Measurements from ENCODE around the gene CLDND2.

CLDND2 gene

DNA sequence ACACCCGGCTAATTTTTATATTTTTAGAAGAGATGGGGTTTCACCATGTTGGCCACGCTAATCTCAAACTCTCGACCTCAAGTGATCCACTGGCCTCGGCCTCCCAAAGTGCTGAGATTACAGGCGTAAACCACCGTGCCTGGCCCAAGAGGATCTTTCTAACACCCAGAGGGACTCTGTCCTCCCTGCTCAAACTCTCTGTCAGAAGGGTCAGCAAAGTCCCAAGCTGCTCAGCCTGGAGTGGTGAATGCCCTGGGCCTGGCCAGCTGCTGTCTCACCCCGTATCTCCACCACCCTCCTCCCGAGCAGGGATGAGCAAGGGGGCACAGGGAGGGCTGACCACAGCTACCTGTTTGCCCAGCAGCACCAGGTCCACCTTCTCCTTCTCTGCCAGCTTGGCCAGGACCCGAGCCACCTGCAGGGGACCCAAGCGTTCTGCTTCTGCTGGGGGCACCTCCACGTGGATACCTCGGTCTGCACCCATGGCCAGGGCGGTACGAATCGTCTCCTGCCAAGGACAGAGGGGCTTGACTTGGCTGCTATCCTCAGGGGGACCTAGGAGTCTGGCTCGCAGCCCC lies 15.9 kb downstream of the CLDND2 start:
- no peak overlapping the region for H2AFZ ChIP-seq (ENCODE audit: low read depth, low read length)

DNA sequence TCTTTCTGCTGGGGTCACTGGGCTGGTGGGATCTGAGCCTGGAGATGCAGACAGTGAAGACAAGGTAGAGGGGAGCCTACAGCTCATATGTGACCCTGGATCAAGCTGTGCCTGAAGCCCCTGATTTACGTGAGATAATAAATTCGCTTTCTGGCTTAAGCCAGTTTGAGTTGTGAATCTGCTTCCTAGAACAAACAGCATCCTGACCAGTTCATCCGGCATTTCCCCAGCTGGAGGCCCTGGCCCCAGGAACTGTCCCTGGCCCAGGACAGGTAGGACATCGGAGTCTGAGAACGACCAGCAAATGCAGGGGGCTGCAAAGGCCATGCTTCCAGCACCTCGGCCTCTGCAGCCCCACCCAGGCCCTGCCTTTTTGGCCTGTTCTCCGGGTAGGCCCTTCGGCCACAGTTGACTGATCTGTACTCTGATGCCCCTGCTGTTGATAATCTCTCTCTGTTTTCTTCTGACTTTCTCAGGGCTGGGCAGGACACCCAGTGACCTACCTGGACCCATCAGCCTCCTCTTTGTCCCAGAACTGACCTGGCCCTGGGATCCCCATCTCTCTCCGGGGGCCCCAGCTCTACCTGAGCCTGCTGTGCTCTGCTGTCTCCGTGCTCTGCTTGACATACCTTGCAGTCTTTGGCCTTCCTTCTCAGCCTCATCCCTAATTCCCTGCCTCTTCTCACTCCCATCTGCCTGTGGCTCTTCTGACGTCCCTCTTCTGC lies 17.4 kb downstream of the CLDND2 start:
- Histone ChIP-seq H3K9me3 (ENCODE audit: insufficient read depth, low read length, severe bottlenecking) (no peaks in the 10 kb centered on the region), H4K20me1 (ENCODE audit: insufficient read depth, low read length) (peaks cover 10% of the 10 kb centered on the region), H3K27ac (ENCODE audit: low read length) (no peak overlapping the region), H3K36me3 (ENCODE audit: insufficient read depth, low read length) (peaks cover 44% of the 10 kb centered on the region), H3K9ac (ENCODE audit: low read depth, low read length) (no peak overlapping the region), H3K27me3 (ENCODE audit: insufficient read depth, low read length, poor library complexity) (no peaks in the 10 kb centered on the region), H3K79me2 (ENCODE audit: insufficient read depth, low read length) (no peaks in the 10 kb centered on the region), H3K4me3 (ENCODE audit: low read depth in 1 of 2, low read length in 2 of 2) (no peak overlapping the region), H2AFZ (ENCODE audit: low read depth, low read length) (no peak overlapping the region), H3K4me1 (ENCODE audit: insufficient read depth, low read length) (peaks cover 9% of the 10 kb centered on the region), H3K4me2 (ENCODE audit: insufficient read depth, low read length) (no peak overlapping the region)
- TF ChIP-seq EZH2 (IDR thresholded peaks at IDR 0.05; ENCODE audit: borderline replicate concordance, low read depth, low read length, severe bottlenecking), result no peak
- TF ChIP-seq, protein P1, sequence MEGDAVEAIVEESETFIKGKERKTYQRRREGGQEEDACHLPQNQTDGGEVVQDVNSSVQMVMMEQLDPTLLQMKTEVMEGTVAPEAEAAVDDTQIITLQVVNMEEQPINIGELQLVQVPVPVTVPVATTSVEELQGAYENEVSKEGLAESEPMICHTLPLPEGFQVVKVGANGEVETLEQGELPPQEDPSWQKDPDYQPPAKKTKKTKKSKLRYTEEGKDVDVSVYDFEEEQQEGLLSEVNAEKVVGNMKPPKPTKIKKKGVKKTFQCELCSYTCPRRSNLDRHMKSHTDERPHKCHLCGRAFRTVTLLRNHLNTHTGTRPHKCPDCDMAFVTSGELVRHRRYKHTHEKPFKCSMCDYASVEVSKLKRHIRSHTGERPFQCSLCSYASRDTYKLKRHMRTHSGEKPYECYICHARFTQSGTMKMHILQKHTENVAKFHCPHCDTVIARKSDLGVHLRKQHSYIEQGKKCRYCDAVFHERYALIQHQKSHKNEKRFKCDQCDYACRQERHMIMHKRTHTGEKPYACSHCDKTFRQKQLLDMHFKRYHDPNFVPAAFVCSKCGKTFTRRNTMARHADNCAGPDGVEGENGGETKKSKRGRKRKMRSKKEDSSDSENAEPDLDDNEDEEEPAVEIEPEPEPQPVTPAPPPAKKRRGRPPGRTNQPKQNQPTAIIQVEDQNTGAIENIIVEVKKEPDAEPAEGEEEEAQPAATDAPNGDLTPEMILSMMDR (IDR thresholded peaks at IDR 0.05; ENCODE audit: borderline replicate concordance, extremely low read depth, low read length, poor library complexity, severe bottlenecking), result no peak
- DNase-seq, result no peak
- ATAC-seq (ENCODE audit: insufficient read depth, low read depth), result no peak

More for the DNA sequence above, 15.9 kb downstream of the CLDND2 start:
- H4K20me1 ChIP-seq (ENCODE audit: insufficient read depth, low read length), result peaks cover 14% of the 10 kb centered on the region
- H3K27me3 ChIP-seq (ENCODE audit: insufficient read depth, low read length, poor library complexity), result no peaks in the 10 kb centered on the region
- H3K27ac ChIP-seq (ENCODE audit: low read length), result no peak overlapping the region
- no peak overlapping the region for H3K4me3 ChIP-seq (ENCODE audit: low read depth in 1 of 2, low read length in 2 of 2)
- no peaks in the 10 kb centered on the region for H3K79me2 ChIP-seq (ENCODE audit: insufficient read depth, low read length)
- TF ChIP-seq EZH2 (IDR thresholded peaks at IDR 0.05; ENCODE audit: borderline replicate concordance, low read depth, low read length, severe bottlenecking), result no peak
- TF ChIP-seq, protein P1 (IDR thresholded peaks at IDR 0.05; ENCODE audit: borderline replicate concordance, extremely low read depth, low read length, poor library complexity, severe bottlenecking), result no peak
- H3K36me3 ChIP-seq (ENCODE audit: insufficient read depth, low read length), result peaks cover 29% of the 10 kb centered on the region
- H3K4me2 ChIP-seq (ENCODE audit: insufficient read depth, low read length), result no peak overlapping the region
- H3K4me1 ChIP-seq (ENCODE audit: insufficient read depth, low read length), result peaks cover 9% of the 10 kb centered on the region
- no peak overlapping the region for H3K9ac ChIP-seq (ENCODE audit: low read depth, low read length)
- ATAC-seq (ENCODE audit: insufficient read depth, low read depth) (no peak), DNase-seq (no peak)
- no peaks in the 10 kb centered on the region for H3K9me3 ChIP-seq (ENCODE audit: insufficient read depth, low read length, severe bottlenecking)

DNA sequence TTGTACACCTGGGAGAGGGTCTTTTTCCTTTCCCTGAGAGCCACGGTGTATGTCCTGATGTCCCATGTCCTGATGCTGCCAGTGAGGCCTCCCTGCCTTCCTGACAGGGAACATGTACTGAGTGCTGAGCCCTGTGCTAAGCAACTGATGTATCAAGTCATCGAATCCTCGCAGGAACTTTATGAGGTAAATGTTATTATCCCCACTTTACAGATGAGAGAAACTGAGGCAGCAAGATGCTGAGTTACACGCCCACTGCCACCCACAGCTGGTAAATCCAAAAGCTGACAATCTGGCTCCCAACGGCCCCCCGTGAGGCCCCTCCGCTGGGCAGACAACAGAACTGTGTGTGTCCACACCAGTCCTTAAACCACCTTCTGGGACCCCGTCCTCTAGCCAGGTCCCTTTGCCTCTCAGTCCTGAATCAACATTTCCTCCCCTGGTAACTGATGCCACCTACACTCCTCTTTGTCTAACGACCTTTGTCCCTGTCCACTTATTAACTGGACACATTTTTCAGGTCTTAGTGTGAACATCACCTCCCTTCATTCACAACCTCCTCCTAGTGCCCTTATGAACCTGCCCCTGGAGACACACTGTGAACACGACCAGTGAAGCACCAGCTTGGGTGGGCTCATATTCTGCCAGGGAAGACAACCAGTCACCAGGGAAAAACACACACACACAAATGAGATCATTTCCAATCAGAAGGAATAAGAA lies 21.4 kb downstream of the CLDND2 start:
- DNase-seq (no peak), ATAC-seq (ENCODE audit: insufficient read depth, low read depth) (no peak)
- Histone ChIP-seq H3K9me3 (ENCODE audit: insufficient read depth, low read length, severe bottlenecking) (no peaks in the 10 kb centered on the region), H3K4me1 (ENCODE audit: insufficient read depth, low read length) (no peaks in the 10 kb centered on the region), H3K79me2 (ENCODE audit: insufficient read depth, low read length) (no peaks in the 10 kb centered on the region), H4K20me1 (ENCODE audit: insufficient read depth, low read length) (no peaks in the 10 kb centered on the region; the same call in 1 of the 2 replicates), H3K9ac (ENCODE audit: low read depth, low read length) (no peak overlapping the region), H3K4me3 (ENCODE audit: low read depth in 1 of 2, low read length in 2 of 2) (no peak overlapping the region), H3K27ac (ENCODE audit: low read length) (no peak overlapping the region), H3K27me3 (ENCODE audit: insufficient read depth, low read length, poor library complexity) (no peaks in the 10 kb centered on the region), H2AFZ (ENCODE audit: low read depth, low read length) (no peak overlapping the region), H3K36me3 (ENCODE audit: insufficient read depth, low read length) (peaks cover 53% of the 10 kb centered on the region), H3K4me2 (ENCODE audit: insufficient read depth, low read length) (no peak overlapping the region)
- TF ChIP-seq EZH2 (IDR thresholded peaks at IDR 0.05; ENCODE audit: borderline replicate concordance, low read depth, low read length, severe bottlenecking), result no peak
- TF ChIP-seq, protein P1 (IDR thresholded peaks at IDR 0.05; ENCODE audit: borderline replicate concordance, extremely low read depth, low read length, poor library complexity, severe bottlenecking), result no peak
